ENCODE results near the gene DTL.
A peak's percentile ranks its signal among the peaks of the same experiment; 100 is the strongest.

The DTL gene

GRCh38 chr1:212073490-212073889, 37.9 kb downstream of the DTL start:
- TF ChIP-seq CTCF (IDR thresholded peaks at IDR 0.05; ENCODE audit: insufficient read depth, low read depth, low read length, missing control alignments) = no peak
- DNase-seq (ENCODE audit: low read depth) = no peak
- H3K4me3 ChIP-seq (ENCODE audit: low read depth, low read length) = no peak overlapping the region

GRCh38 chr1:212074313-212074712, 38.8 kb downstream of the DTL start:
- no peak overlapping the region for H3K4me3 ChIP-seq (ENCODE audit: low read depth, low read length)
- no peak for DNase-seq (ENCODE audit: low read depth)
- no peak for TF ChIP-seq CTCF (IDR thresholded peaks at IDR 0.05; ENCODE audit: insufficient read depth, low read depth, low read length, missing control alignments)

GRCh38 chr1:212074856-212075255, 39.3 kb downstream of the DTL start:
- DNase-seq (ENCODE audit: low read depth) = no peak
- TF ChIP-seq CTCF (IDR thresholded peaks at IDR 0.05; ENCODE audit: insufficient read depth, low read depth, low read length, missing control alignments) = no peak
- no peak overlapping the region for H3K4me3 ChIP-seq (ENCODE audit: low read depth, low read length)

- no peak for DNase-seq (ENCODE audit: low read depth)
- H3K4me3 ChIP-seq (ENCODE audit: low read depth, low read length) = no peak overlapping the region
- no peak for TF ChIP-seq CTCF (IDR thresholded peaks at IDR 0.05; ENCODE audit: insufficient read depth, low read depth, low read length, missing control alignments)
Measured at GRCh38 chr1:212077028-212077427, 41.5 kb downstream of the DTL start.

- no peak overlapping the region for H3K4me3 ChIP-seq (ENCODE audit: low read depth, low read length)
- DNase-seq (ENCODE audit: low read depth) = no peak
- TF ChIP-seq CTCF (IDR thresholded peaks at IDR 0.05; ENCODE audit: insufficient read depth, low read depth, low read length, missing control alignments) = no peak
Measured at GRCh38 chr1:212078826-212079225, 43.3 kb downstream of the DTL start.

- H3K4me3 ChIP-seq (ENCODE audit: low read depth, low read length) = no peak overlapping the region
- no peak for TF ChIP-seq CTCF (IDR thresholded peaks at IDR 0.05; ENCODE audit: insufficient read depth, low read depth, low read length, missing control alignments)
- no peak for DNase-seq (ENCODE audit: low read depth)
Measured at GRCh38 chr1:212082765-212083406, 47.3 kb downstream of the DTL start.

- peak; percentile 27 for DNase-seq (ENCODE audit: low read depth)
- no peak overlapping the region for H3K4me3 ChIP-seq (ENCODE audit: low read depth, low read length)
- no peak for TF ChIP-seq CTCF (IDR thresholded peaks at IDR 0.05; ENCODE audit: insufficient read depth, low read depth, low read length, missing control alignments)
Measured at GRCh38 chr1:212089560-212090163, 54.1 kb downstream of the DTL start.

Measured in GM12865 (cell line).